Erythroblast (primary cell): Measurements from ENCODE around the gene TNFRSF18.

Experiments
- GATA1 ChIP-seq: IDR thresholded peaks from 2 replicates; pipeline ENCODE4 v1.6.1; 2011; ENCODE audit warnings: low read depth, mild to moderate bottlenecking, control low read depth, low read length, moderate library complexity
- POLR2A ChIP-seq: IDR thresholded peaks from 2 replicates; pipeline ENCODE4 v1.6.1; 2011; ENCODE audit warnings: mild to moderate bottlenecking, low read length

- TF ChIP-seq POLR2A: no peak
- no peak for TF ChIP-seq GATA1
These were observed 16.3 kb upstream of the TNFRSF18 start for GRCh38 chr1:1222575-1223225.
